CD4-positive, alpha-beta T cell treated with Interleukin-1 beta for 1 hour (primary cell): ENCODE data around the gene MDM4.
A peak's percentile ranks its signal among the peaks of the same experiment; 100 is the strongest.
"Not testable (repeated sequence)": the region's sequence is repeated elsewhere in the genome, so short reads cannot be mapped to it uniquely, and the experiment has no call there.

Experiments
- DNase-seq, 2 donors: peaks; one replicate each; pipeline ENCODE4 v3.0.0-alpha.2; 2020 to 2022

MDM4 gene

GRCh38 chr1:204493145-204493983 is 22.8 kb upstream of the MDM4 start:
- DNase-seq: no peak

DNA sequence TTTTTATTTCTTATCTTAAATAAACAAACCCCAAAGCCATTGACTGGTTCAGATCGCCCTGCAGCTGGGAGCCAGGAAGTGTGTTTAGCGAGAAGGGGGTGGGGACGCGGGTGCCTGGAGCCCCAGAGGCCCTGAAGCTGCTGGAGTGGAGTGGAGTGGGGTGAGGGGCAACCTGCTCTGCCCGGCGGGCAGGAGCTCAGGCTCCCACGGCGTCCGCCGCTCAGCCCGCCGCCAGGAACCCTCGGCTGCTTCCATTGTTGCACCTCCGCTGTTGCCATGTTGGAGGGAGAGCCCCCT is 22.3 kb upstream of the MDM4 start:
- peak; percentile 48 to 61 for DNase-seq

DNA sequence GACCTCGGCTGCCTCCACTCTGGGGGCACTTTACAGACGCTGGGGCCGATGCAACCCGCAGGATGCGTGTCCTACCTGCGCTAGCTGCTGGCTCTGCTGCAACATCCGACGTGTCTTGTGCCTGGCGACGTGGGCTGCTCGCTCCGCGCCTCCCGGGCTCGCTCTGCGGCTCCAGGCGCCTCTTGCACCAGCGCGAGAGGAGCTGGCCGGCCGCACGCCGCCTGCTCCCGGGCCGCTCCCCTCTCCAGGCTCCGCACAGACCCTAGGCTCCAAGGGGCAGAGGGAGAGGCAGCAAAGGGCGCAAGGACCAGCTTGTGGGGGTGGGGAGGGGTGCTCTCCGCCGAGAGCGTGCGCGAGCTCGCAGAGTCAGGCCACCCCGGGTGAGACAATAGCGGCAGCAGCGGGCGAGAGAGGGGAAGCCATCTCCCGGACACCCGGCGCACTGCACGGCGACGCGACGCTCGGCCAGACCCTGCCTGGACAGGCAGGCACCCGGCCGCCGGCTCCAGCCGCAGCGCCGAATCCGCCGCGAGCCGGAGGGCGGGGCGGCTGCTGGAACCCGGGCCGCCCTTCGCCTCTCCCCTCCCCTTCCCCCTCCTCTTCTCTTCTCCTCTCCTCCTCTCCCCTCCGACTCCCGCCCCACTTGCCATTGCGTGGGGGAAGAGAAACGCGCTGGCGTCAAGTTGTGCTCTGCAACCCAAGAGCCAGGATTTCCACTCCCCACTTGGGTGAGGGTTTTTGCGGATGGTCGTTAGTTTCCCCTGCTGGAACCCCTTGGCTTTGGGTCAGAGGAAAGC is 21.7 kb upstream of the MDM4 start, which contains the start of gene PIK3C2B:
Gene PIK3C2B, minus strand, starts transcription at position 525 of the 797 bp plus-strand sequence. CDS start 25,003 bp downstream, outside the sequence.
- peak; percentile 73 to 75 for DNase-seq

GRCh38 chr1:204495078-204495753 is 21.0 kb upstream of the MDM4 start:
- DNase-seq: peak in 1 of 2 donors; percentile 56

- DNase-seq: no peak
Observed at GRCh38 chr1:204495777-204496176, 20.4 kb upstream of the MDM4 start.

- DNase-seq: no peak
Observed at GRCh38 chr1:204498981-204499380, 17.2 kb upstream of the MDM4 start.

- DNase-seq: no peak
Observed at GRCh38 chr1:204499511-204500468, 16.4 kb upstream of the MDM4 start.

- no peak for DNase-seq
Observed at GRCh38 chr1:204502241-204502640, 14.0 kb upstream of the MDM4 start.

DNA sequence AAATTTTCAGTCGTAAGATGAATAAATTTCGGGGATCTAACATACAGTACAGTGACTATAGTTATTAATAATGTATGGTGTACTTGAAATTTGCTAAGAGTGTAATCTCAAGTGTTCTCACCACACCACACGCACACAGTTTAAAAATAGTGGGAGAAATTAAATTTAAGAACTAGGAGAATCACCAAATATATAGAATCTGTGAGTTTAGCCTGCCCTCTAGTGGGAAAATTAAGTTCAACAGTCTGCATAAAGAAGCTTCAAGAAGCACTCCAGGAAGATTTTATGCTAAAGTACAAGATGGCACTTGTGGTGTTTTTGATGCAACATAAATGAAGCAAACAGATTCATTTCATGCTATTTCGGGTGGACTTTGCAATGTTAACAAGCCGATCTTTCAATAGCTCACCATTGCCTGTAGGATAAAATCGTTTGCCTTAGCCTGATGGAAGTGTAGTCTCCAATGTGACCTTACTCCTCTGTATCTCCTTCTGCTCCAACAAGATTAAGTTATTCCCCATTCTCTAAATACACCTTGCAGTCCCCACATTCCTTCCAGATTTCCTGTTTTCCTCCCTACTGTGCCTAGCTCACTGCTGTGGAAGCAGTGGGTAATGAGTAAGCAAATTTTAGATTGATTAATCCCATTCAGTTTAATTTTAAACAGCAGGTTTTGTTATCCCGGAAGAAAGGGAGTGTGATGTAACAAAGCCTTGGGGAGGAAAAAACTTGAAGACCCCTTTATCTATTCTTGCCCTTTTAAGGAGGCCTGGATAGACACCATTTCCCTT is 12.9 kb upstream of the MDM4 start:
- DNase-seq: peak in 1 of 2 donors; percentile 84

DNA sequence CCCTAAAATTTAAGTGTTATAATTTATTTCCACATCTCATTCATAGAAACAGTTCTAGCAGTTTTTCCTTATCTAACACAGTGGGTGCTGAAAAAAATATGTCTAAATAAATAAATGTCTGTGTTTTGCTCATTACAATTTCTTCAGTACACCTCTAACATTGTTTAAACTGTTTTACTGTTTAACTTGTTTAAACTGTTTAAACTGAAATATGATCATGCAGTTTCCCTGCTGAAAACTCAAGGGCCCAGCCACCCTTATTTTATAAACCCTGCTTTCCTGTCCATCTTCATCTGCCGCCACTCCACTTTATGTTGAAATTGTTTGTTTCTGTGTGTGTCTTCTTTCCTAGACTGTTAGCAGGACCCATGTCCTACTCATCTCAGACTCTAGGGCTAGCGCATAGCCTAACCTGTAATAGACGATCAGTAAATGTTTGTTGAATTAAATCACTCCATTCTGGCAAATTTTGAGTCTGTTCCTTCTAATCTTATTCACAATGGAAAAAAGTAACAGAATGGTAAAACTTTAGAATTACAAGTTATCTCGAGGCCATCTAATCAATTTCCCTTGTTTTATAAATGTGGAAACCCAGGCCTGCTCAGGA is 12.2 kb upstream of the MDM4 start:
- DNase-seq: no peak

DNA sequence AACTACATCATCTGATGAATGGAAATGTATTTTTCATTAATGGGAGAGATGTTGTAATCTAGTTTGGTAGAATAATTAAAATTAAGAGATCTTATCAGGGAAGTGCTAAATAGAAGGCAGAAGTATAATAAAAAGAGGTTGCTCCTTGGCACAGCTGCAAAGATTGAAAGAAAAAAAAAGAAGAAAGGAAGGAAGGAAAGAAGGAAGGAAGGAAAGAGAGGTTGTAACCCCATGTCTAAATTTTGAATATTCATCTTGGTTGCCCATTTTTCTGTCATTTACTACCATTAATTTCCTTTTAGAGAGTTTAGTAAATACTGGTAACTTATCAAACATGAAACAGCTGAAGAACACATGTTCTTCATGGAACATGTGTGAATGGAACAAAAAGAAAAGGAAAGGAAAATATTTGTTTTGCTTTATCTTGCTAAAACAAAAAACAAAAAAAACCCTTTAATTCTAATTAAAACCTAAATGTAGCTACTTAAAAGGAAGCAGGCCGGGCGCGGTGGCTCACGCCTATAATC is 10.5 kb upstream of the MDM4 start:
- DNase-seq: no peak

DNA sequence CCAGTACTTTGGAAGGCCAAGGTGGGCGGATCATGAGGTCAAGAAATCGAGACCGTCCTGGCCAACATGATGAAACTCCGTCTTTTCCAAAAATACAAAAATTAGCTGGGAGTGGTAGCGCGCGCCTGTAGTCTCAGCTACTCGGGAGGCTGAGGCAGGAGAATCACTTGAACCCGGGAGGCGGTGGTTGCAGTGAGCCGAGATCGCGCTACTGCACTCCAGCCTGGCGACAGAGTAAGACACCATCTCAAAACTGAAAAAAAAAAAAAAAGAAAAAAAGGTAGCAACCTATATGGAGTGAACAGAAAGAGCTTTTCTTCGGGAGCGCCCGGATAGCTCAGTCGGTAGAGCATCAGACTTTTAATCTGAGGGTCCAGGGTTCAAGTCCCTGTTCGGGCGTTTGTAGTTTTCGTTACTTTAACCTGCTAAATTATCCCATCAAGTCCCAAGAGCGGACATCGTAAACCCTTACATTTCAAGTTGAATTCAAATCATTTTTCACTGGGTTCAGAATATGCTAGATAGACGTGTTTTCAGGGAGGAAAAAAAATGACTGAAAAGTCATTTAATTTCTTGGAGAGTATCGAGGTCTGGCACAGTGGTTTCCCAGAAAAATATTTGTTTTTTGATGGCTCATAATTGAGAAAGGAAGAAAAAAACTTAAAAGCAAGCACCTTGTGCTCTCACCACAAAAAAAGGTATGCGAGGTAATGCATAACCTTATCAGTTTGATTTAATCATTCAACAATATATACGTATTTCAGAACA is 9.8 kb upstream of the MDM4 start:
- DNase-seq: peak; percentile 79 to 83

DNA sequence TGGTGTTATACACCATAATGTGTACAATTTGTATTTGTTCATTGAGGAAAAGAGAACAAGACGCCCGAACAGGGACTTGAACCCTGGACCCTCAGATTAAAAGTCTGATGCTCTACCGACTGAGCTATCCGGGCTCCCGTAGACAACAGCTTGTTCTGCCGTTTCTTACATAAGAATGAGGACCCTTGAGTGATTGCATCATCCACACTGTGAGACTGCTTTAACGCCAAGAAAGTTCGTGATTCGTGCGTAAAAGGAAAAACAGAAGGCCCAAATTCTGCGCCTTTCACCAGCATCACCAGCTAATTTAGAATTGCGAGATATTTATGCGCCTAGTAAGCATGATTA is 9.3 kb upstream of the MDM4 start:
- DNase-seq: peak; percentile 91 to 95

GRCh38 chr1:204507317-204508105 is 8.7 kb upstream of the MDM4 start:
- DNase-seq: peak in 1 of 2 donors; percentile 57

DNA sequence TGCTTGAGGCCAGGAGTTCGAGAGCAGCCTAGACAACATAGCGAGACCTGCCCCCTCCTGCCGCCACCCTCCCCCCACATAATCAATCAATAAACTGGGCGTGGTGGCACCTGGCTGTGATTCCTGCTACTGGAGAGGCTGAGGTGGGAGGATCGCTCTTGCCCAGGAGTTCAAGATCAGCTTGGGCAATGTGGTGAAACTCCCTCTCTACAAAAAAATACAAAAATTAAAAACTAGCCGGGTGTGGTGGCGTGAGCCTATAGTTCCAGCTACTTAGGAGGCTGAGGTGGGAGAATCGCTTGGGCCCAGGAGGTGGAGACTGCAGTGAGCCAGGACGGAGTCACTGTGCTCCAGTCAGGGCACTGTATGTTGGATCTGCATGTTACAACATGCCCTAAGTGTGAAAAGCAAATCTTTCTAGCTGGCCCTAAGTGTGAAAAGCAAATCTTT is 7.0 kb upstream of the MDM4 start:
- DNase-seq: no peak

DNA sequence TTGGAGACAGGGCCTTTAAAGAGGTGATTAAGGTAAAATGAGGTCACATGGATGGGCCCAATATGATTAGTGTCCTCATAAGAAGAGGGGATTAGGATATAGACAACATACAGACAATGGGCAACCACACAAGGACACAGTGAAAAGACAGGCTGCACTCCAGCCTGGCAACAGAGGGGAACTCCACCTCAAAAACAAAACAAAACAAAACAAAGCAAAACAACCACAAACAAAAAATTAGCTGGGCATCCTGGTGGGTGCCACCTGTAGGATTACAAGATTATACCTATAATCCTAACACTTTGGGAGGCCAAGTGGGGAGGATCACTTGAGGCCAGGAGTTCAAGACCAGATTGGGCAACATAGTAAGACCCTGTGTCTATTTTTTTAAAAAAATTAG is 4.8 kb upstream of the MDM4 start:
- DNase-seq: peak; percentile 46 to 55

GRCh38 chr1:204513117-204513716 is 3.0 kb upstream of the MDM4 start:
- peak; percentile 83 for DNase-seq

- no peak for DNase-seq
Observed at GRCh38 chr1:204514828-204515227, 1.4 kb upstream of the MDM4 start.

DNA sequence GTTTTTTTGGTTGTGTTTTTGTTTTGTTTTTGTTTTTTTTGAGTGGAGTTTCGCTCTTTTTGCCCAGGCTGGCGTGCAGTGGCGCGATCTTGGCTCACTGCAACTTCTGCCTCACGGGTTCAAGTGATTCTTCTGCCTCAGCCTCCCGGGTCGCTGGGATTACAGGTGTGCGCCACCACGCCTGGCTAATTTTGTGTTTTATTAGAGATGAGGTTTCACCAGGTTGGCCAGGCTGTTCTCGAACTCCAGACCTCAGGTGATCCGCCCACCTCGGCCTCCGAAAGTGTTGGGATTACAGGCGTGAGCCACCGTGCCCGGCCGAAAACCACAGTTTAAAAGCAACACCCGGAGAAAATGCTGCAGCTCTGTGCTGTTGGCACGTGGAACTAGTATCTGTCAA is 1.2 kb downstream of the MDM4 start:
- not testable (repeated sequence) for DNase-seq
